HEK293 (cell line): ENCODE measurements around the gene ASXL1.
A peak's percentile ranks its signal among the peaks of the same experiment; 100 is the strongest.

Experiments
- CTCF ChIA-PET: fragments of 350-600 bp; formaldehyde crosslinking; extraction: SDS; loops from one replicate; lab custom pipeline; 2021; ENCODE audit warnings: antibody characterized with exemption; lab: Yijun Ruan, JAX
- POLR2A ChIA-PET: fragments of 300-600 bp; formaldehyde crosslinking; extraction: SDS; loops from one replicate; lab custom pipeline; 2020; ENCODE audit warnings: antibody characterized with exemption, inconsistent platforms; lab: Yijun Ruan, JAX
- H3K27ac ChIP-seq: fragments of 200-500 bp; sonication (Bioruptor generic); 2 replicates; pipeline ENCODE4 v1.5.1; 2014; ENCODE audit warnings: low read depth, low read length, control low read depth, inconsistent platforms; ENCODE audit errors: extremely low read depth
- H3K36me3 ChIP-seq, 2 experiments: fragments of 200-500 bp in 1 of 2; sonication (Bioruptor generic) in 1 of 2; 1 replicate in 1 of 2; 2 replicates in 1 of 2; pipeline ENCODE4 v1.5.1; 2014 to 2017; ENCODE audit warnings: inconsistent platforms in 2 of 2, low read length in 2 of 2; ENCODE audit not compliant: control insufficient read depth in 2 of 2, insufficient read depth in 1 of 2
- H3K4me1 ChIP-seq: fragments of 200-500 bp; sonication (Bioruptor generic); 2 replicates; pipeline ENCODE4 v1.5.1; 2014; ENCODE audit warnings: mild to moderate bottlenecking, low read length, inconsistent platforms; ENCODE audit not compliant: control insufficient read depth, insufficient read depth
- H3K4me3 ChIP-seq: 2 replicates; pipeline ENCODE4 v1.5.1; 2011; ENCODE audit warnings: low read depth, mild to moderate bottlenecking, control low read depth, low read length, moderate library complexity
- H3K9me3 ChIP-seq: fragments of 200-500 bp; sonication (Bioruptor generic); 2 replicates; pipeline ENCODE4 v1.5.1; 2014; ENCODE audit warnings: low read depth, low read length, inconsistent platforms; ENCODE audit not compliant: control insufficient read depth, insufficient read depth
- BCL11A ChIP-seq: fragments of 450-650 bp; formaldehyde crosslinking; IDR thresholded peaks from 2 replicates; pipeline ENCODE4 v1.5.1; 2016; ENCODE audit warnings: low read depth, missing biosample characterization, missing genetic modification characterization
- KLF9 ChIP-seq: fragments of 450-650 bp; formaldehyde crosslinking; IDR thresholded peaks from 2 replicates; pipeline ENCODE4 v1.5.1; 2016; ENCODE audit warnings: missing biosample characterization, missing genetic modification characterization, low read depth
- MEIS1 ChIP-seq: sonication (generic); formaldehyde crosslinking; IDR thresholded peaks from 2 replicates; pipeline ENCODE4 v1.8.1; 2022; ENCODE audit warnings: missing genetic modification reagents, mild to moderate bottlenecking, borderline replicate concordance
- PRDM1 ChIP-seq: fragments of 450-650 bp; formaldehyde crosslinking; IDR thresholded peaks from 2 replicates; pipeline ENCODE4; 2016; ENCODE audit warnings: missing biosample characterization, missing genetic modification characterization
- SALL2 ChIP-seq: fragments of 450-650 bp; formaldehyde crosslinking; IDR thresholded peaks from 2 replicates; pipeline ENCODE4 v1.5.0; 2017; ENCODE audit warnings: missing biosample characterization, mild to moderate bottlenecking, missing genetic modification characterization, borderline replicate concordance
- SCRT1 ChIP-seq: fragments of 450-650 bp; formaldehyde crosslinking; IDR thresholded peaks from 2 replicates; pipeline ENCODE4 v1.5.1; 2016; ENCODE audit warnings: missing biosample characterization, missing genetic modification characterization, borderline replicate concordance
- SCRT2 ChIP-seq: fragments of 450-650 bp; formaldehyde crosslinking; IDR thresholded peaks from 2 replicates; pipeline ENCODE4 v1.5.1; 2016; ENCODE audit warnings: missing biosample characterization, missing genetic modification characterization
- SP2 ChIP-seq: fragments of 450-650 bp; formaldehyde crosslinking; IDR thresholded peaks from 2 replicates; pipeline ENCODE4 v1.5.1; 2016; ENCODE audit warnings: missing biosample characterization, missing genetic modification characterization
- ZNF114 ChIP-seq: fragments of 450-650 bp; formaldehyde crosslinking; IDR thresholded peaks from 2 replicates; pipeline ENCODE4 v1.5.0; 2017; ENCODE audit warnings: missing biosample characterization, missing genetic modification characterization
- ZNF157 ChIP-seq: fragments of 450-650 bp; formaldehyde crosslinking; IDR thresholded peaks from 2 replicates; pipeline ENCODE4 v1.5.1; 2016; ENCODE audit warnings: missing biosample characterization, missing genetic modification characterization
- ZNF223 ChIP-seq: fragments of 450-650 bp; formaldehyde crosslinking; IDR thresholded peaks from 2 replicates; pipeline ENCODE4 v1.5.1; 2016; ENCODE audit warnings: missing biosample characterization, missing genetic modification characterization
- ZNF416 ChIP-seq: fragments of 450-650 bp; formaldehyde crosslinking; IDR thresholded peaks from 2 replicates; pipeline ENCODE4 v1.5.1; 2016; ENCODE audit warnings: missing biosample characterization, missing genetic modification characterization
- ZNF670 ChIP-seq: fragments of 450-650 bp; formaldehyde crosslinking; IDR thresholded peaks from 2 replicates; pipeline ENCODE4 v1.5.1; 2016; ENCODE audit warnings: missing biosample characterization, missing genetic modification characterization, low read depth
- ZXDB ChIP-seq: fragments of 450-650 bp; formaldehyde crosslinking; IDR thresholded peaks from 2 replicates; pipeline ENCODE4 v1.5.1; 2016; ENCODE audit warnings: missing biosample characterization, missing genetic modification characterization
- TF ChIP-seq, protein P1 (sequence below): fragments of 450-650 bp; formaldehyde crosslinking; IDR thresholded peaks from 2 replicates; pipeline ENCODE4 v1.5.1; 2016; ENCODE audit warnings: missing biosample characterization, missing genetic modification characterization
- TF ChIP-seq, protein P2 (sequence below): fragments of 450-650 bp; formaldehyde crosslinking; IDR thresholded peaks from 2 replicates; pipeline ENCODE4 v1.5.1; 2016; ENCODE audit warnings: missing biosample characterization, missing genetic modification characterization
- TF ChIP-seq, protein P3 (sequence below): fragments of 450-650 bp; formaldehyde crosslinking; IDR thresholded peaks from 2 replicates; pipeline ENCODE4 v1.5.1; 2016; ENCODE audit warnings: missing biosample characterization, missing genetic modification characterization

Gene ASXL1

DNA sequence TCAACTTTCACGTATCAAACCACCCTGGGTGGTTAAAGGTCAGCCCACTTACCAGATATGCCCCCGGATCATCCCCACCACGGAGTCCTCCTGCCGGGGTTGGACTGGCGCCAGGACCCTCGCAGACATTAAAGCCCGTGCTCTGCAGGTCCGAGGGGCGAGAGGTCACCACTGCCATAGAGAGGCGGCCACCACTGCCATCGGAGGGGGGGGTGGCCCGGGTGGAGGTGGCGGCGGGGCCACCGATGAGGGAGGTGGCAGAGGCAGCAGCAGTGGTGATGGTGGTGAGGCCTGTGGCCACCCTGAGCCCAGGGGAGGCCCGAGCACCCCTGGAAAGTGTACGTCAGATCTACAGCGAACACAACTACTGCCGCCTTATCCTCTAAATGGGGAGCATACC lies 76.3 kb downstream of the ASXL1 start:
- CTCF ChIA-PET: interaction anchor here (1.1 kb wide), 1 partner anchor 22 kb away, joined by 3 read pairs; no protein-coding TSS in a partner anchor
- POLR2A ChIA-PET: interaction anchor here (0.6 kb wide), 1 partner anchor 50 kb away, joined by 3 read pairs; no protein-coding TSS in a partner anchor
- H3K4me3 ChIP-seq: no peak overlapping the region
- no peak overlapping the region for H3K27ac ChIP-seq
- TF ChIP-seq KLF9 (no peak), BCL11A (no peak), ZNF416 (tag by site-specific recombination) (no peak), SALL2 (tag by site-specific recombination) (no peak), ZNF157 (no peak)
- TF ChIP-seq, protein P1, sequence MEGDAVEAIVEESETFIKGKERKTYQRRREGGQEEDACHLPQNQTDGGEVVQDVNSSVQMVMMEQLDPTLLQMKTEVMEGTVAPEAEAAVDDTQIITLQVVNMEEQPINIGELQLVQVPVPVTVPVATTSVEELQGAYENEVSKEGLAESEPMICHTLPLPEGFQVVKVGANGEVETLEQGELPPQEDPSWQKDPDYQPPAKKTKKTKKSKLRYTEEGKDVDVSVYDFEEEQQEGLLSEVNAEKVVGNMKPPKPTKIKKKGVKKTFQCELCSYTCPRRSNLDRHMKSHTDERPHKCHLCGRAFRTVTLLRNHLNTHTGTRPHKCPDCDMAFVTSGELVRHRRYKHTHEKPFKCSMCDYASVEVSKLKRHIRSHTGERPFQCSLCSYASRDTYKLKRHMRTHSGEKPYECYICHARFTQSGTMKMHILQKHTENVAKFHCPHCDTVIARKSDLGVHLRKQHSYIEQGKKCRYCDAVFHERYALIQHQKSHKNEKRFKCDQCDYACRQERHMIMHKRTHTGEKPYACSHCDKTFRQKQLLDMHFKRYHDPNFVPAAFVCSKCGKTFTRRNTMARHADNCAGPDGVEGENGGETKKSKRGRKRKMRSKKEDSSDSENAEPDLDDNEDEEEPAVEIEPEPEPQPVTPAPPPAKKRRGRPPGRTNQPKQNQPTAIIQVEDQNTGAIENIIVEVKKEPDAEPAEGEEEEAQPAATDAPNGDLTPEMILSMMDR: no peak
- TF ChIP-seq, protein P2, sequence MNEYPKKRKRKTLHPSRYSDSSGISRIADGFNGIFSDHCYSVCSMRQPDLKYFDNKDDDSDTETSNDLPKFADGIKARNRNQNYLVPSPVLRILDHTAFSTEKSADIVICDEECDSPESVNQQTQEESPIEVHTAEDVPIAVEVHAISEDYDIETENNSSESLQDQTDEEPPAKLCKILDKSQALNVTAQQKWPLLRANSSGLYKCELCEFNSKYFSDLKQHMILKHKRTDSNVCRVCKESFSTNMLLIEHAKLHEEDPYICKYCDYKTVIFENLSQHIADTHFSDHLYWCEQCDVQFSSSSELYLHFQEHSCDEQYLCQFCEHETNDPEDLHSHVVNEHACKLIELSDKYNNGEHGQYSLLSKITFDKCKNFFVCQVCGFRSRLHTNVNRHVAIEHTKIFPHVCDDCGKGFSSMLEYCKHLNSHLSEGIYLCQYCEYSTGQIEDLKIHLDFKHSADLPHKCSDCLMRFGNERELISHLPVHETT (tag by site-specific recombination): no peak
- H3K4me1 ChIP-seq: no peaks in the 10 kb centered on the region
- H3K36me3 ChIP-seq: peaks cover 11 to 99% of the 10 kb centered on the region in 2 experiments; a peak in 2 of 3 replicates
- H3K9me3 ChIP-seq: no peaks in the 10 kb centered on the region

DNA sequence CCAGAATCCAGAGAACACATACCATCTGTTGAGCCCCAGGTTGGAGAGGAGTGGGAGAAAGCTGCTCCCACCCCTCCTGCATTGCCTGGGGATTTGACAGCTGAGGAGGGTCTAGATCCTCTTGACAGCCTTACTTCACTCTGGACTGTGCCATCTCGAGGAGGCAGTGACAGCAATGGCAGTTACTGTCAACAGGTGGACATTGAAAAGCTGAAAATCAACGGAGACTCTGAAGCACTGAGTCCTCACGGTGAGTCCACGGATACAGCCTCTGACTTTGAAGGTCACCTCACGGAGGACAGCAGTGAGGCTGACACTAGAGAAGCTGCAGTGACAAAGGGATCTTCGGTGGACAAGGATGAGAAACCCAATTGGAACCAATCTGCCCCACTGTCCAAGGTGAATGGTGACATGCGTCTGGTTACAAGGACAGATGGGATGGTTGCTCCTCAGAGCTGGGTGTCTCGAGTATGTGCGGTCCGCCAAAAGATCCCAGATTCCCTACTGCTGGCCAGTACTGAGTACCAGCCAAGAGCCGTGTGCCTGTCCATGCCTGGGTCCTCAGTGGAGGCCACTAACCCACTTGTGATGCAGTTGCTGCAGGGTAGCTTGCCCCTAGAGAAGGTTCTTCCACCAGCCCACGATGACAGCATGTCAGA lies 77.4 kb downstream of the ASXL1 start:
- TF ChIP-seq ZNF114 (tag by site-specific recombination) (no peak), ZNF223 (no peak), PRDM1 (tag by site-specific recombination) (no peak), SCRT1 (tag by site-specific recombination) (peak; percentile 76; the same call in 1 of the 2 replicates), MEIS1 (CRISPR knock-in tag) (no peak), ZNF670 (no peak), SCRT2 (tag by site-specific recombination) (peak; percentile 90), ZXDB (tag by site-specific recombination) (no peak), SP2 (tag by site-specific recombination) (no peak)
- TF ChIP-seq, protein P3, sequence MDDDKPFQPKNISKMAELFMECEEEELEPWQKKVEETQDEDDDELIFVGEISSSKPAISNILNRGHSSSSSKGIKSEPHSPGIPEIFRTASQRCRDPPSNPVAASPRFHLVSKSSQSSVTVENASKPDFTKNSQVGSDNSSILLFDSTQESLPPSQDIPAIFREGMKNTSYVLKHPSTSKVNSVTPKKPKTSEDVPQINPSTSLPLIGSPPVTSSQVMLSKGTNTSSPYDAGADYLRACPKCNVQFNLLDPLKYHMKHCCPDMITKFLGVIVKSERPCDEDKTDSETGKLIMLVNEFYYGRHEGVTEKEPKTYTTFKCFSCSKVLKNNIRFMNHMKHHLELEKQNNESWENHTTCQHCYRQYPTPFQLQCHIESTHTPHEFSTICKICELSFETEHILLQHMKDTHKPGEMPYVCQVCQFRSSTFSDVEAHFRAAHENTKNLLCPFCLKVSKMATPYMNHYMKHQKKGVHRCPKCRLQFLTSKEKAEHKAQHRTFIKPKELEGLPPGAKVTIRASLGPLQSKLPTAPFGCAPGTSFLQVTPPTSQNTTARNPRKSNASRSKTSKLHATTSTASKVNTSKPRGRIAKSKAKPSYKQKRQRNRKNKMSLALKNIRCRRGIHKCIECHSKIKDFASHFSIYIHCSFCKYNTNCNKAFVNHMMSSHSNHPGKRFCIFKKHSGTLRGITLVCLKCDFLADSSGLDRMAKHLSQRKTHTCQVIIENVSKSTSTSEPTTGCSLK (tag by site-specific recombination): no peak
- Histone ChIP-seq H3K36me3 (peaks cover 5 to 93% of the 10 kb centered on the region in 2 experiments; a peak in 2 of 3 replicates), H3K4me1 (no peaks in the 10 kb centered on the region), H3K9me3 (no peaks in the 10 kb centered on the region), H3K4me3 (no peak overlapping the region), H3K27ac (no peak overlapping the region)
- CTCF ChIA-PET: interaction anchor here (0.6 to 1.1 kb wide), 3 partner anchors 20 to 50 kb away, joined by 3 to 4 read pairs (median 3); no protein-coding TSS in a partner anchor
- POLR2A ChIA-PET: no interaction called here
